GM21737 (cell line): ENCODE data around the gene STRN.
"Not testable (repeated sequence)": the region's sequence is repeated elsewhere in the genome, so short reads cannot be mapped to it uniquely, and the experiment has no call there.

Experiments used
- ATAC-seq: cut with Tn5 transposase; IDR thresholded peaks from one replicate; pipeline ENCODE4 v1.9.1; 2021; ENCODE audit warnings: mild to moderate bottlenecking, moderate library complexity; ENCODE audit not compliant: unreplicated experiment

Gene STRN

DNA sequence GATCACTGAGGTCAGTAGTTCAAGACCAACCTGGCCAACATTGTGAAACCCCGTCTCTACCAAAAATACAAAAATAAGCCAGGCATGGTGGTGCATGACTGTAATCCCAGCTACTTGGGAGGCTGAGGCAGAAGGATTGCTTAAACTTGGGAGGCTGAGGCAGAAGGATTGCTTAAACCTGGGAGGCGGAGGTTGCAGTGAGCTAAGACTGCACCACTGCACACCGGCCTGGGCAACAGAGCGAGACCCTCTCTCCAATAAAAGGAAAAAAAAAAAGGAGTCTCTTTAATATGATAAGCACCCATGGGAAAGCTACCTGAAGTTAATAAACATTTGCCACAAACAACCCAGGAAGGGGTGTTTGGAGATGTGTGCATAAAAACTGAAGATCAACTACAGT, 2.6 kb downstream of the STRN start:
- ATAC-seq, result no peak

DNA sequence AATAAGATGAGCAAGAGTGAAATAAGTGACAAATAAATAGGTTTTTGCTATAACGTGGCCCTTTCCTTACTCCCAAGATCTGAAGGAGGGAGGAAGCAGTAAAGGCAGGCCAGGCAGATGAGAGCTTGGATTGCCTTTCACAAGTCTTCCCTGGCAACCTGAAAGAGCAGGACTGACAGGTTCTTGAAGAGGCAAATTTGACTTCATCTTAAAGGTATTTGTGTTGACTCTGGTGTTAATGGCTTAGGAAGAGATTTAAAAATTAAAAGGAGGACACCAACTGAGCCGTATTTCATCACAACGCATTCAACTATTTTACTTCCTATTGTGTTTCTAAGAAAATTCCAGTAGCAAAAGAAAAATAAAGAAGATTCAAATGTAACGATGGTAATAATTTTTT, 3.2 kb downstream of the STRN start:
- ATAC-seq, result no peak

- no peak for ATAC-seq
These were observed 5.6 kb downstream of the STRN start for GRCh38 chr2:36960773-36961172.

DNA sequence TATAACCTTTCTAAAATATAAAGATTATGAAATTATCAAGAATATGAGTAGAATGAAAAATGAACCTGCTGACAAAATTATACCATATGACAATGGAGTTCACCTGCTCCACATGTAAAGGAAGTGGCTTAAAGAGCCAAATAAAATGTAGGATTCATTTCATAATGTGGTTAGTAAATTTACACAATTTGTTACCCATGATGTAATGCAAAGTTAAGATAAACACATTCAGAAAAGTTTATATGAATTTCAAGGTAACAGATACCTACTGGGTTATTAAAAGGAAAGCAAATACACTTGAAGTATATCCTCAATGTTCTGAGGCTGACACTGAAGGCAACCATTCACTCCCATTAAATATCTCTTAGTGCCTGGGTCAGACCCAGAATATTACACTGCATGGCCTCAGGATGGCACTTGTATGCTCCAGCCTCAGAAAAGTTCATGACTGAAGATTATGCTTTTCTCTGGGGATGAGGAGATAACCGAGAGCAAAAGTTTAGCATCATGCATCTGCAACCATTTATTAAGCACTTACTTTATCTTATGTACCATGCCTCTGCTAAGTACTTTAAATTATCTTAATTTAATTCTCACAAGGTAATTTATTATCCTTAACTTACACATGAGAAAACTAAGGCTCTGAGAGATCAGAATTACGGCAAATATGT, 6.2 kb downstream of the STRN start:
- no peak for ATAC-seq

DNA sequence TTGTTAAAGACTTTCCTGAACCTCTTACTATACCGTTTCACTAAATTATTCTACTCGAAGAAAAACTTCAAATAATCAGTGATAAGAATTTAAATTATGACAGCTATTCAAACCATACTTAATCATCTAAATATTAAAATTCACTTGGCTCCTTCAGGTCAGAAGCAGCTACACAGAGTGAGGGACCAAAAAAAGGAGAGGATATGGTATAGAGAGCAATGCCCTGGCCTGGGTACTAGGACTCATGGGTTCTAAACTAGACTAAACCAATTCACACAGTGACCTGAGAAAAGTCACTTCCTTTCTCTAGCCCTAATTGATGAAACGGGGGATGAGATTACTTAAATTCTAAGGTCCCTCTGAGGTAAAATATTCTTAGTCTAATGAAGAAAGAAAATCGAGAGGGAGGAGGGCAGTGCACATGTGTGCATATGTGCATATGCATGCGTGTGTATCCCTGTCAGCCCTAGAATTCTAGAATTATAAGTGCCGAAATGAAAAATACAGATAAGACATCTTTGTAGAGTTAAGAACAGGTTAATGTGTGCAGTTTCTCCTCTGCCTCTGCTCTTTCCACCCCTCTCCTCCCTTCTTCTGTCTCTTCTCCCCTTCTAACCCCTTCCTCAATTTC, 11.2 kb downstream of the STRN start:
- no peak for ATAC-seq

DNA sequence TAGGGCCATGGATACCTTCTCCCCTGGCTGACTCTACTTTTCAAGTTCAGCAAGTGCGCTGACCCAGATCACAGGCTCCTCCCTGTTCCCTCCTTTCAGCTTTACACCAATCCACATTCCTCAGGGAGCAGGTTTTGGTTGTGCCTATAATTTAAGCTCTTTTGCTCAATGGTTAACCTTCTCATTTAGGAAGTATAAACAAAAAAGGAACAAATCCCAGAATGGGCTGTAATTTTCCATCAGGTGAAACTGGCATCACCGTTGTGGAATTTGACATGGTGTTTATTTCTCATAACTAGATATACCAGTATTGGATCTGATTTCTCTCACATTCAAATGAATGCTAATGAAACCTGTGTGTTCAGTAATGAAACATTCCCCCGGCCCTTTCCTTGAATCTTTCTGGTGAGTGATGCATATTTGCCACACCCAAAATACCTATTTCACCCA, 13.6 kb downstream of the STRN start:
- ATAC-seq, result no peak

DNA sequence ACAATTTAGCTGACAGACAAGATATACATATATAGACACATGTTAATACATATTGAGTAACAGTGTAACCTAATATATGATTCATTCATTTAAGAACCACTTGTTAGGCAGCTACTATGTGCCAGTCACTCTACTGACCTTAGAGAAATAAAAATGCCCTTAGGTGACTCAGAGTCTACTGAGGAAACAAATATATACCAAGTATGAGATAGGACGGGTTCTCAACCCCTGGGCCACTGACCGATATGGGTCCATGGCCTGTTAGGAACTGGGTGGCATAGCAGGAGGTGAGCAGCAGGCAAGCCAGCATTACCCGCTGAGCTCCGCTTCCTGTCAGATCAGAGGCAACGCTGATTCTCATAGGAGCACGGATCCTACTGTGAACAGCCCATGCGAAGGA, 14.8 kb downstream of the STRN start:
- no peak for ATAC-seq

- no peak for ATAC-seq
These were observed 15.3 kb downstream of the STRN start for GRCh38 chr2:36951027-36951518.

DNA sequence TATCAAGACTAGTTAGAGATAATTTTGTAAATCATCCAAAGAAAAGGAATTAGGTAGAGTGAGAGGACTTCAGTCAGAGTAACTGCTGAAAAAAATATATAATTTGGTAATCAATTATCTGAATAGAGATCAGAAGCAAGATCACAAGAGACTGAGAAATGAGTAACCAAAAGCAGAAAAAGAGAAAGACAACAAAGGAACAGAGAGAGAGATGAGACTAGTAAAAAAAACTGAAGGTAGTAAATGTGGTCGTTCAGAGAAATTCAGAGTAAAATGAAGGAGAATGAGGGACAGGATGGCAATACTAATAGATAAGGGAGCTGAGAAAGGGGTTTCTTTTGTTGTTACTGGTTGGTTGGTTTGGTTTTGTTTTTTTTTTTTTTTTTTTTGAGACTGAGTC, 16.5 kb downstream of the STRN start:
- no peak for ATAC-seq

- ATAC-seq, result not testable (repeated sequence)
These were observed 21.1 kb downstream of the STRN start for GRCh38 chr2:36945240-36945639.

- no peak for ATAC-seq
These were observed 24.5 kb downstream of the STRN start for GRCh38 chr2:36941867-36942266.

DNA sequence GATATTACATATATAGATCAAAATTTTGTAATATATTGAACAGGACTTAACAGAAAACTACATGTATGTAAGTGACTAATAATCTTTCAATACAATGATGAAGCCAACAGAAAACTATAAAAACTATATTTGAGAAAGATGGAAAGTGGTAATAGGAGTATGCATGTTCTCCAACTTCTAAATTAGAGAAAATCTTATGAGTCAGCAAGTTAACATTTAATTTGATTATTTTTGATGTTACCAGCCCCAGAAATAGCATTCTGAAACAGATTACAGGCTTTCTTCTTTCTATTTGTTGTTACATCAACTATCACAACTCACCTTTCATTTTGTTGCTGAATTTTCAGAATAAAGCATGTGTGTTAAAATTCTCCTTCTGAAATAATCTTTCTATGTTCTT, 29.8 kb downstream of the STRN start:
- ATAC-seq, result not testable (repeated sequence)

- not testable (repeated sequence) for ATAC-seq
These were observed 34.6 kb downstream of the STRN start for GRCh38 chr2:36931688-36932087.

DNA sequence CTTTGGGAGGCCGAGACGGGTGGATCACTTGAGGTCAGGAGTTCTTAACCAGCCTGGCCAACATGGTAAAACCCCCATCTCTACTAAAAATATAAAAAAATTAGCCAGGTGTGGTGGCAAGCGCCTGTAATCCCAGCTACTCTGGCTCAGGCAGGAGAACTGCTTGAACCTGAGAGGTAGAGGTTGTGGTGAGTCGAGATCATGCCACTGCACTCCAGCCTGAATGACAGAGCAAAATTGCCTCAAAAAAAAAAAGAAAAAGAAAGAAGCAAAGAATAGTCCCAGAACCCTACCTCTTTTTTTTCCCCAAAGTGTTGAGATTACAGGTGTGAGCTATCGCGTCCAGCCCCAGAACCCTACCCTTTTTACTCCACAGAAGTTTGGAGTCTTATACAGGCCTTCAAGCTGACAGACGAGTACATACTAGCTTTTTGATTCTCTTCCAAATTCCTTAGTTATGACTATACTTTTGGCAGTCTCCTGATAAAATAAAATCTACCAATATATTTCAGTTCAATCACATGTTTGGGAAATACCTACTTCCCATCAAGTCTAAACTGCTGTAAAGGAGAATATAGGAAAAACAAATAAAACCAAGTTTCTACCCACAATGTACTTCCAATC, 35.4 kb downstream of the STRN start:
- not testable (repeated sequence) for ATAC-seq

DNA sequence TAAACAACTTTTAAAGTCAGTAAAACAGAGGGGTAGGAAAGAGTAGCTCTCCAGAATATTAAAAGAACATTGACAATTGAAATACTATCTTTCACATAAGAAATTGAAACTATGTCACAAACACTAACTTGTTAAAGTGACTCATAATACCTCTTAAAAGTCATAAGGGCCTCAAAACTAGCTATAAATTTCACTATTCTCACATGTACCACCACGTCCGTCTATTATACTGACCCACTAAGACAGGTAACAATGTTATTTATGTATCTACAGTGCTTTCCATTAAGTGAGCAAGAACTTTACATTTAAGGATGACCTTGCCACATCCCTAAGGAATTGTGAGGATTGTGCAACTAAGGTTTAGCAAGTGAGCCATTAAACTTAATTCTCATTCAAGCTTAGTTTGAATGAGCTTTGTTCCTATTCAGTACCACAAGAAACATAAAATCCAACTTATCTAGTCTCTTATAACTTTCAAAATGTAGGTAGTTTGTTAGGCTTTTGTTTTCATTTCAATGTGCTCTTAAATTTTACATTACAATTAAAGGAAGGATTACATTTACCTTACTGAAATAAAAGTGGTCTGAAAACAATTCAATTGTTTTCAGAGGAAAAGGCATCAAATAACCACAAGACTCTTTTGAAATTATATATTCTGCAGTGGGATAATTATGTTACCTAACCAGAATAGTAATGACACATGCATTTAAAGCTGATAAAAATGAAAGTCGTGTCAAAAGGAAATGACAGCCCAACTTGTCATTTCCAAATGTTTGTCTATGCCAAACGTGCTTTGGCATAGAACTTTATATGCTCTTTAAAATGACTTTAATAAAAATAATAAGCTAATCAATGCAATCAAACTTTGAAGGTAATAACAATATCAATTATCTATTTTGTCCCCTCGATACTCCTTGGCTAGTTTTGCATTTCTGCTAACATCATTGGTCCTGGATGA, 39.9 kb downstream of the STRN start:
- ATAC-seq, result not testable (repeated sequence)

DNA sequence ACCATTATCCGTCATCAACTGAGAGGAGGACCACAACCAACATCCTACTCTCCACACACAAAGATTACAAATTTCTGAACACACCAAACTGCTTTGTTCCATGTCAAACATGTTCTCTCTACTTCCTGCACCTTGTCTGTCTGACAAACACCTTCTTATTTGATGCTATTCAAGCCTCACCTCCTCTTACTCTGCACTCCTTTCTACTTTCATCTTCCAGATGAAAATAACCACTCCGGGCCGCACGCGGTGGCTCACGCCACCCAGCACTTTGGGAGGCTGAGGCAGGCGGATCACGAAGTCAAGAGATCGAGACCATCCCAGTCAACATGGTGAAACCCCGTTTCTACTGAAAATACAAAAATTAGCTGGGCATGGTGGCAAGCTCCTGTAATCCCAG, 43.7 kb downstream of the STRN start:
- ATAC-seq, result not testable (repeated sequence)

DNA sequence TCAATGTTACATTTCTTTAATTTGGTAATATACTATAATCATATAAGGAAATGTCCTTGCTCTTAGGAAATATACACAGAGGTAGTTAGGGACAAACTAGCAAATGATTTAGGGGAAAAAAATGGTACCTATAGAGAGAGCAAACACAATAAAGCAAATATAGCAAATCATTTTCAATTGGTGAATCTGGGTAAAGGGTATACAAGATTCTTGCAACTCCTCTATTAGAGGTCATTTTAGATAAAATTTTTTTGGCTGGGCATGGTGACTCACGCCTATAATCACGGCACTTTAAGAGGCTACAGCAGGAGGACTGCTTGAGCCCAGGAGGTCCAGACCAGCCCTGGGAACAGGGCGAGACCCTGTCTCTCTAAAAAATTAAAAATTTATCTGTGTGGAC, 44.4 kb downstream of the STRN start:
- no peak for ATAC-seq

DNA sequence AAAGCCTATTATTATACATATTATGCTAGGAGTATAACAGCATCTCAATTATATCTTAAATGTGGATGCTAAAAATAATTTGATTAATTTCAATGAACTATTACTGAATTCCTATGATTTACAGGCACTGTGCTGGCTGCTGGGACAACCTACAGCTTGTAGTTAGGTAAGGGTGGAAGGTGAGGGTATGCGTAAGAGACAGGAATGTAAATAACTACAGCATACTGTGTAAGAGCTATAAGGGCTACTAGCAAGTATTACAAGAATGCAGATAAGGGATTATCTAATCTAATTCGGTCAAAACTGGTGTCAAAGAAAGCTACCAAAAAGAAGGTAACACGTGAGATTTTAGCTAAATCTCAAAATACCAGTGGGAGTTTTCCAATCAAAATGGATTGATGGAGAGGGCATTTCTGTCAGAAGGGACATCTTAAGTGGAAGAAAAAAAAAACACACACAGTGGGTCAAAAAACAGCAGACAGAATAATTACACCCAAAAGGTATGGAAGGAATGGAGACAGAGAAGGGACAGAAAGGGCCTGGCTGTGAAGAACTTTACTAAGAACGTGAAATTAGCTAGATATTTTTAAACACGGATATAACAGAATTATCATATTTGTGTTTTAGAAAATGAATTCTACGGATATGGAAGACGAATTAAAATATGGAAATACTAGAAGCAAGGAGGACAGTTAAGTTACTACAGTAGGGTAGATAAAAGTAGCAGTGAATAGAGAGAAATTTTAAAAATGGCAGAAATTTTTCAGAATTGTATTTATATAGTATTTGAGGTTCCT, 47.1 kb downstream of the STRN start:
- no peak for ATAC-seq

- ATAC-seq, result no peak
These were observed 48.0 kb downstream of the STRN start for GRCh38 chr2:36918307-36918706.

GRCh38 chr2:36915627-36916026, 50.7 kb downstream of the STRN start:
- no peak for ATAC-seq
